C4-2B (cell line): ENCODE results near the gene FOXP1.

Experiments
- CTCF ChIP-seq: fragments of 450-650 bp; conservative IDR thresholded peaks from 2 replicates; pipeline ENCODE4 v1.5.1; 2017; ENCODE audit warnings: mild to moderate bottlenecking
- ZFX ChIP-seq: fragments of 450-650 bp; IDR thresholded peaks from 2 replicates; pipeline ENCODE4 v1.6.1; 2017

GRCh38 chr3:71271596-71271995 is 311.9 kb downstream of the FOXP1 start:
- no peak for TF ChIP-seq CTCF
- TF ChIP-seq ZFX = no peak
